AG20443 (cell line): ENCODE results near the gene RNF6.

Experiments used
- DNase-seq: peaks from one replicate; pipeline ENCODE4 v3.0.0; 2012; ENCODE audit warnings: low spot score, mixed read lengths

Gene RNF6

DNA sequence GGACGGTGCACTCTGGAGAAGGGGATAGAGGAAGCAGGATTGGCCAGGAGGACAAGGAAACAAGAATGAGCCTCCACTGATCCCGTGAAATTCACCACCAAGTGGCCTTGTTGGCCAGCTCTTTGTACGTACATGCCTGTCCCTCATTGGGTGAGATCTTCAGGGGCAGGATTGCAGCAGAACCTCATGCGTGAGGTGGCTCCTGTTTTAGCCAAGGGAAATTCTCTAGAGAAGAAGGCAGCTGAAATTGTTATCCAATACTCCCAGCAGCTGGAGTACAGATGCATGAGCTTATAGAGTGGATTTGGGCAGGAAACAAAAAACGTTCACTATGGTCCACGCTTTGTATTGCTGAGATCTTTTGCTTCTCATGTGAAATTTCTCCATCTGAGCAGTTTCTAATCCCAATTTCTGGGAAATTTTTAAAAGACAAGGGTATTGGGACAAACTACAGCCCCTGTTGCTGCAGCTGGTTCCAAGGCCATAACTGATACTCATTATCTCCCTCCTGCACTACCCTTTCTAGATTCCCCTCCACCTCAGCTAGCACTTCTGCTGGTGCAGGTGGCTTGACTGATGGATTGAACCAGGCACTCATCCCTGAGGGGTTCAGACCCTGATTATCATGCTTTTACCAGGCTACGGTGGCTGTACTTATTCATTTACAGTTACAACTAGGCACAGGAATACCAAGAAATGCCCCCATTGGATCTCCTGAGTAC, 3.9 kb upstream of the RNF6 start:
- DNase-seq = no peak

DNA sequence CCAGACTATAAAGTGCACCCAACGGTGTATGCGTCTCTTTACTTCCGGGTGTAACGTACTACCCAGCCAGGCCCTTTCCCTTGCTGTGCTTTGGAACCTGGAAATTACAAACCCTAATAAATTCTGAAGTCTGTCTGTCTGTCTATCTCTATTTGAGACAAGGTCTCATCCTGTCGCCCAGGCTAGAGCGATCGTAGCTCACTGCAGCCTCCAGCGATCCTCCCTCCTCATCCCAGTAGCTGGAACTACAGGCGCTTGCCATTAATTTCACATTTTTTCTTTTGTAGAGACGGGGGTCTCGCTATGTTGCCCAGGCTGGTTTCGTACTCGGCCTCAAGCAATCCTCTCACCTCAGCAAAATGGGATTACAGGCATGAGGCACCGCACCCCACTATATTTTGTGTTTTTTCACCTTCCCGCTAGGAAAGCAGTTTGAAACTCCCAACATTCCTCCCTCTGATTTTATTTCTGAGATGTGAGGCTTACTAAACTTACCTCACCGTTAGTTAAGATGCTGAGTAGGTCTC, 469 bp upstream of the RNF6 start:
- no peak for DNase-seq

DNA sequence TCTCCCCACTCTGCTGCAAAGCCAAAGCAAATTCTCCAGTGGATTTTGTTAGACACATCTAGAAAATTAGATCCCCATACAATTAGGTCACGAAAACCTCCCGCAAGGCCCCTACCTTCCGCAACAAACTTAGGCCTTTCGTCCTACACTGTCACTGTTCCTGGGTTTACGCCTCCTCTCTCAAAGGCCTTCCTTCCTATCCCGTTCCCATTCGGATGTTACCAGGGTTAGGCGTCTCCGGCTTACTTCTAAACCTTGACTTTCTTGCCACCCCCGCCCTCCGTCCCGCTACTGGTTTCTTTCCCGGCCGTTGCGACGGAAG, 754 bp downstream of the RNF6 start:
- DNase-seq = no peak

DNA sequence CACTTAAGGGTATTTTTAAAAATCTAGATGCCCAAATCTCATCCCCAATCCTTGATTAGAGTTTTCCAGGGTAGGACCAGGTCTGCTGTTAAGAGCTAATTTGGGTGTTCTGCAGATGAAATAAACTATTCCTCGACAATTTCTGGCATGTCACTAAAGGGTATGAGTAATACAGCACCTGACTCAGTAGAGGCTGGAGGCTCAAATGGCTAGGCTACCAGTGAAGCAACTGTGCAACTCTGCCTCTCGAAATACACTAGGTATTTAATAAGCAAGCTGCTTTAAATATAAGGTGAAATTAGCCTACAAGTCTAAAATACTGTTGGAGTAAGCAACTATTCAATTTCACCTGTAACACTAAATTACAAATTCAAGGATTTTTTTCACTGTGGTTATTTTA, 1.5 kb downstream of the RNF6 start:
- no peak for DNase-seq

DNA sequence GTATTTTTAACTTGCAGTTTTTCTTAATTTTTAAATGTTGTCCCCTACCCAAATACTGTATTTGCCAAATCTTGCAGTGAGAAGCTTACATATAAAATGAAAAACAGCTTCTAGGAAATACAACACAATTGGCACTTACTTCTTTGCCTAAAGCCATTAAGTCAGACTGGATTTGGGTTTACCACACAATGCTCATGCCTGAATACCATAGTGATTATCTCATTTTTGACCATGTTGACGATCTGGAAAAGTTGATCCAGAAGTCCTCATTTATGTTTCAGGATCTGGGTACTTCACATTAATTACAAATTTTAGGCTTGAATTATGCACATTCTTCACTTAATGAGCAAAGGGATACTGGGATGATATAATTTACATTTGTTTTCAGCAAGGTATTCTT, 2.4 kb downstream of the RNF6 start:
- no peak for DNase-seq

DNA sequence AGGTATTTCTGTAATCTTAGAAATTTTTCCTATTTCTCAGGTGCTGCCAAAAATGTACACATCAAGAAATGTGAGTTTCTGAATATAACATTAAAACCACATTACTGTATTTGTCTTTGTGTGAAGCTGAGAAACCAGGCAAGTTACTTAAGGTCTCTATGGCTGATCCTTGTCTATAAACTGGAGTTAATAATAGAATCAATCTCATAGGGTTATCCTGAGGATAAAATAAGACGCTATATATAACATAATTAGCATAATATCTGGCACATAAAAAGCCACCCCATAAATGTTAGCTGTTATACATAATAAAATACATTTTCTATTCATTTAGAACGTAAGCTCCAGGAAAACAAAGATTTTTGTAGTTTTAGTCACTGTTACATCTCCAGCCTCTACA, 6.1 kb downstream of the RNF6 start:
- no peak for DNase-seq

DNA sequence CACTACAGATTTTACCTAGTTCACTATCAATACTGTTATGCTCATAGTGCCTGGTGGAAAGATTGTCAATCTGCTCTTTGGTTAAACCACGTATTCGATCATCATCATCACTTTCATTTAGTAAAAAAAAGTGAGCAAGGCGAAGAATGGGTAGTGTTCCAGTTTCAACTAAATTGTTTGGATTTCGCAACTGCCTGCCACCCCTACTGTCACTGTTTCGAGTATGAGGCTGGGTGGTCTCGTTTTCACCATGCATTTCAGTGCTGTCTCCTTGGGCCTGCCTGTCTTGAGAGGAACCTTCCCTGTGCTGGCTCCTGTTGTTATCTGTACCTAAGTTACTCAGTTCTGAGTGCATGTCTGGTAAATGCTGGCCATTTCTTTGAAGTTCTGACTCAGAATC, 8.1 kb downstream of the RNF6 start:
- DNase-seq = no peak

DNA sequence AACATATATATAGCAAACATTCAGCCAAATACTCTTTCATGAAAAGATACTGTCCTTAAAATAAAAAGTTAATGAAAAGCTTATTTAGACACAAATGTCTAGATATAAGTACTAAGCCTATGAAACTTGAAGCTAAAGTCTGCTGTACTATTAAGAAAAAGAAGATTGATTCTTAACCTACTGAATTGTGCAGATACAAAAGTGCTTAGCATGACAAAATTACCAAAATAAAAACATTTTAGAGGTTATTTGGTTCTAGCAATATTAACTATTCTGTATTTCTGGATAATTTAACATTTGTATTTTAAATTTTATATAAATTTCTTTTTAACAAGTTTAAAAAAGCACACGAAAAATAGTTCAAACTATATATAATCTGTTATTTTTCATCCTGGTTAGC, 8.8 kb downstream of the RNF6 start:
- DNase-seq = no peak

DNA sequence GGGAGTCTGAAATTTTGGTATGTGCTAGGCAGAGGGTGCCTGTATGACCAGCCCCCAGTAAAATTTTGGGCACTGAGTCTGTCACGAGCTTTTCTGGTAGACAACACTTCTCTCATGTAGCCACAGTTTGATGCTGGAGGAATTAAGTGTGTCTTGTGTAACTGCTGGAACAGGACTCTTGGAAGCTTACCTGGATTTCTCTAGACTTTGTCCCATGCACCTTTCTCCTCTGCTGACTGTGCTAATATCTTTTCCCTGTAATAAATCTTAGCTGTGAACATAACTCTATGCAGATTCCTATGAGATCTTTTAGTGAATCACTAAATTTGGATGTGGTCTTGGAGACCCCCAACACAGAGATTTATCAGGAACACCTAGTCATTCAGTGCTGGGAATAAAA, 13.8 kb downstream of the RNF6 start:
- no peak for DNase-seq

DNA sequence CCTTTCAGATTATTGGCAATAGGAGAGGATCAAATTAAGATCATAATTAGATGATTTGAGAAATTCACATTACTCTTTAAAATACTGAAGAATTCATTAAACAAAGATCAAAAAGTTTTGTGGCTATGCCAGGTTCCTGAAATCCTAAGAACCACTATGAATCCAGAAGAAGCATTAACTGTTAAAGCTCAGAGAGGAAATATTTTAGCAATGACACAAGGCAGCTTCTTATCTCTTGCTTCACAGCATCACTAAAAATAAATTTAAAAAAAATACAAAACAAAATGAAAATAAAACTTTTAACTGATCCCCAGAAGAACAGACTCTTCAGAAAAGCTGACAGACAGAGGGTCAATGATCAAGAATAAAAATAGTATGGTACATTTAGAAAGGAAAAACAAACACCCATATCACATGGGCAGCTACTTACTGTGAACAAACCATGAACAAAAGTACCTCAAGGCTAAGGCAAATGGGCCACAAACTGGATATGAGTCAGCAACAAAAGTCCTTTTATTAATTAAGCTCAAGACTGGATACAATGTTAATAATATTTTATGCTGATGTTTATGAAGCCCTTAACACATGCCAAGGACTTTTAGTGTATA, 19.6 kb downstream of the RNF6 start:
- peak; percentile 18 for DNase-seq

DNA sequence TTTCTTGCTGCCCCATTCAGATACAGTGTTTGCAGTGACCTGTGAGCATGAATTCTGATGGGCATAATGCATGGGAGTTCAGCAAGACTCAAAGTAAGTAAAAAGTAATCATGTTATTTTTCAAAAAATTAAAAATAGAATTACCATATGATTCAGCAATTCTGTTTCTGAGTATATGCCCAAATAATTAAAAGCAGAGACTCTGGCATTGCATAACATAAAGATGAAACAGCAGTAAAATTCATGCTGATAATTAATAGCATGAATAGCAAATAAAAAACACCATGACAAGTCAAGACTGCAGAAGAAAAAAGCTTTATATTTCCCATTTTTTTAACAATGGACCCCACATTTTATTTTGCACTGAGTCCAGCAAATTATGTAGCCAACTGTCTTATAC, 21.3 kb downstream of the RNF6 start:
- no peak for DNase-seq

DNA sequence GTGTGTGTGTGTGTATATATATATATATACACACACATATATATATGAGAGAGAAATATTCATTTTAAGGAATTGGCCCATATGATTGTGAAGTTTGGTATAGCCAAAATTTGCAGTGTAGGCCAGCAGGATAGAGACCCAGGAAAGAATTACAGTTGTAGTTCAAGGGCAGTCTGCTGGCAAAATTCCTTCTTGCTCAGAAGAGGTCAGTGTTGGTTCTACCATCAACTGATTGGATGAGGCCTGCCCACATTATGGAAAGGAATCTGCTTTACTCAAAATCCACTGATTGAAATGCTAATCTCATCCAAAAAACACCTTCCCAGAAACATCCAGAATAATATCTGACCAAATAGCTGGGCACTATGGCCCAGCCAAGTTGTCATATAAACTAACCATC, 24.0 kb downstream of the RNF6 start:
- DNase-seq = no peak

DNA sequence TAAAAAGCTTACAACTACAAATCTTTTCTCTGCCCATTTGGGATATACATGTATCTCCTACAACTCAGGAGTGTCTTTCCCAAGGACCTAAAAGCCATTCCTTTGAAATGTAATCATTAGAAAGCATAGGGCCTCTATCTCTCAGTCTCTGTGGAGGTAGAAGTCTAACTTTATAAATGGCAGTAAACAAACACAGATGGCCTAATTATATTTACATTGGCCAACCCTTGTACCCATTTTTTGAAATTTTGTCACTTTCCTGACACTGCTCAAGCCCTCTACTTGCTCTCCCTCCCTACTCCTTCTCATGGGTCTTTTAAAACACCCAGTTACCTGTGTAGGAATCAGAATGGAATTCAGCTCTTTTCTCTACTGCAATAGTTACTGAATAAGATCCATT, 24.8 kb downstream of the RNF6 start:
- DNase-seq = no peak

DNA sequence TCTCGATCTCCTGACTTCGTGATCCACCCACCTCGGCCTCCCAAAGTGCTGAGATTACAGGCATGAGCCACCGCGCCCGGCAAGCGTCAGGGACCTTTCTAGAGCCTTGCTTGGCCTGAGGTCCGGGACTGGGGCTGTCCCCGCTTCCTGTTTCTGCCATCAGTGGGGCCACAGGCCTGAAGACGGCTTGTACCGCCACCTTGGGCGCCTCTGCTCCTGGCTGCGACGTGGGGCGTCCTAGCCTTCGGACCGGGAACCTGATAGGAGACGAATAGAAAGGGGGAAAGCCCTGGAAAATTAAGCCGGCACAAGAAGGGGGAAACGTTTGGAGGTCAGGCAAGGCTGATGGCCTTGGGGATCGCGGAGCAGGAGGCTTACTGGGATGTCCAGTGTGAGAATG, 35.1 kb downstream of the RNF6 start:
- peak; percentile 21 for DNase-seq

DNA sequence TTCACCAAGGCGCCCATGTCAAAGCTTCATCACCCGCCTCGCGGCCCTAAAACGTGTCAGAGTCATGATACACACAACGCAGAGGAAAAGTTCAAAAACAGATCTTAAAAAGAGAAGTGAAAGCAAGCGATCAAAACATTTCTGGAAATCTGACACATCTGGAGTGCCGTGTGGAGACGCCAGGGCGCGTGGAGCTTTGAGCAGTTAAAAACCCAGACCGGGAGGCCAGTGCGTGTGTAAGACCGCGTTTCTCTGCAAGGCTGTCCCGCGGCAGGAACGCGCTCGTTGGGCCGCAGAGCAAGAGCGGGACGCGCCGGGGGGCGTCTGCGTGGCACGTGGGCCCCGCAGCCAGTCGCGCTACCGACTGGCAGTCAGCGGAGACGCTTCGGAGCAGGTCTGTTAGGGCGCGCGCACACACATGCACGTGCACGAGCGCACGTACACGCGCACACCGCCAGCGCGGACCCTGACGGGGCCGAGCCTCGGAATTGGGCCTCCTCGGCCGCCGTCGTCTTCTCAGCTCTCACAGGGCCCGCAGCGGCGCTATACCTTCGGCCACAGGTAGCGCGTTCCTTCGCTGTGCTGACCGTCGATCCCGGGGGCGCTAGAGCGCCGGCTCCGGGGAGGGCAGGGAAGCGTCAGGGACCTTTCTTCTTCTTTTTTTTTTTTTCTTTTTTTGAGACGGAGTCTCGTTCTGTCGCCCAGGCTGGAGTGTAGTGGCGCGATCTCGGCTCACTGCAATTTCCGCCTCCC, 35.8 kb downstream of the RNF6 start:
- peak; percentile 91 for DNase-seq

DNA sequence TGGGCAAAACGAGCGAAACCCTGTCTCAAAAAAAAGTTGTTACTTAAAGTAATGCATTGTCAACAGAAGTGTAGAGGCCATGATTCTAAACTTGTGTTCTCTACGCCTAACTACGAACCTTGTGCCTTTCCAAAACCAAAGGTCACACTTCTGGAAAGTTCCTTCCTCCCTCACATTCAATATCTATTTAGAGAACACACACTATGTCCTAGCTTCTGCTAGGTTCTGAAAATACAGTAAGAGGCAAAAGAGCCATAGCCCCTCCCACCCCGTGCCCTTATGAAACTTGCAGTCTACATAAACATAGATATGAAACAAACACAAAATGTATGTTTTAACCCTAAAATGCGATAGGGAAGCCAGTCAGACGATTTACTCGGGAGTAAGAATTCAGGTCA, 36.4 kb downstream of the RNF6 start:
- no peak for DNase-seq

DNA sequence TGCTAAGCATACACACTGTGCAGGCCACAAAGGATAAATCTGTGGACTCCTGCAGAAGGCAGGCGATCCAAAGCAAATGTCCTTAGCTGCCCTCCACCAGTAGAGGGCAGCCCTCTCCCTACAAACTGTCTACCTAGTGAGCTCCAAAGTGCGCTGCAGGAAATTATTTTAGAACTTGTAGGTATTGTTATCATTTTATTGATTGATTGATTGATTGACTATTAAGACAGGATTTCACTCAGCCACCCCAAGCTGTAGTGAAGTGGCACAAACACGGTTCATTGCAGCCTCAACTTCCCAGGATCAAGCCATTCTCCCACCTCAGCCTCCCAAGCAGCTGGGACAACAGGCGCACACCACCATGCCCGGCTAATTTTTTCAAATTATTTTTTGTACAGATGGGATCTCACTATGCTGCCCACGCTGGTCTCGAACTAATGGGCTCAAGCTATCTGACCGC, 37.3 kb downstream of the RNF6 start:
- DNase-seq = peak; percentile 76

DNA sequence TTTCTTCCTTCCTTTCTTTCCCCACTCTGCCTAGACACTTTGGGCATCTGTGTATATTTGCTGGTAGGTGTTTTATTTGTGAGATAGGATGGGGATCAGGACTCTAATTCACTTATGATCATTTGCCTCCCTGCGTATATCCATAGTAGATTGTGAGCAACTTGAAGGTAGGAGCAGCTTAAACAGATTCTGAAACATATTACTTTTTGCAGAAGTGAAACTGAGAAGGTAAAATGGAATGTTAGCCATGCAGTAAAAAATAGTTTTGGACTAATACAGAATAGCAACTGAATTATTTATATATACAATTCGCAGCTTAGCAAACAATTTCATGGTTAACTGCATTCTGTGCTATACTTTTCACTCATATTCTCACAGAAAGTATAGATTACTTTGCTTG, 38.7 kb downstream of the RNF6 start:
- no peak for DNase-seq

DNA sequence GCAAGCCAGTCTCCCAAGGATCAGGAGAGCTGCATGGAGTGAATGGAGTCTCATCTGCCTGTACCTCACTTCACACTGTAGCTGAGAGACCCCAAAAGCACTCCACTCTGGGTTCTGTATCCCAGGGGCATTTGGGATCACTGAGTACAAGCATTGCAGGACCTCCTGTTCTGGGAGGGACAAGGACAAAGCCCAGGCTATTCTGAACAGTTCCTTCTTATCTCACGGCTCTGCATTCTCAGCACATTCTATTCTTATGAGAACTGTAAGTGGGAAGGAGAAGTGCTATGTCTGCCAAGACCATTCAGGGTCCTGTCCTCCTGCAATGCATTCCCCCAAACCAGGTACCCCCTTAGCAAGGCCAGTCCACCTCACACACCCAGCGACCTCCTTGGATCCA, 42.8 kb downstream of the RNF6 start:
- no peak for DNase-seq

DNA sequence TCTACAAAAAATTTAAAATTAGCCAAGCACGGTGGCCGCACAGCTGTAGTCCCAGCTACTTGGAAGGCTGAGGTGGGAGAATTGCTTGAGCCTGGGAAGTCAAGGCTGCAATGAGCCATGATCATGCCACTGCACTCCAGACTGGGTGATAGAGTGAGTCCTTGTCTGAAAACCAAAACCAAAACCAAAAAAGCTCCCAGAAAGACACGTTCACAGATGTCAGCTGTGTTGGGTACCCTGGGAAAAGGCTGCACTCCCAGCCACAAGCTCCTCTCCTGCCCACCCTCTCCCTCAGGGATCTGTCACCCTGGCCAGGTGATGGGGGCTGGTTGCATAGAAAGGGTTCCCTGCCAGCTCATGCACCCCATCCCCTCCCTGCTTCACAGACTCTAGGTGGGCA, 53.3 kb downstream of the RNF6 start:
- no peak for DNase-seq

DNA sequence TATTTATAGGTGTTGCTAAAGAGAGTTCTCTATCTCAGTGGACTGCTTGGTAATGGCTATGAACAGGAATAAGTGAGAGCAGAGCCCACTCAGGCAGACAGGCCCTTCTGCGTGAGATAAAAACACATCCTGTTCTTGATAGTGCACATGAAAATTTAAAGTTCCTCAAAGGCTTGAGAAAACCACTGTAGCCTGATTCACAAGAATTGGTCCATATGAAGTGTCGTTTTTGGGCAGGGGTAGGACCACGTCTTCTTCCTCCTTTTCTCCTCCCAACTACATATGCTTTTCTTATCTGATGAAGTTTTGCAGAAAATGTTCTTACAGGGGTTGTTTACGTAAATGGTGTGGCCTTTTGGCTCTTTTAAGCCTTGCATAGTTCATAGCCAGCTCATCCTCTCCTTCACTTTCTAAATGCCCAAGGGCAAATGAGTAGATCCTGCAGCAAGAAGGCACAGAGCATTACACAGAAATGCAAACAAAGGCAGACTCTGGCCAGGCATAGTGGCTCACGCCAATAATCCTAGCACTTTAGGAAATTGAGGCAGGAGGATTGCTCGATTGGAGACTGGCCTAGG, 53.8 kb downstream of the RNF6 start:
- no peak for DNase-seq

DNA sequence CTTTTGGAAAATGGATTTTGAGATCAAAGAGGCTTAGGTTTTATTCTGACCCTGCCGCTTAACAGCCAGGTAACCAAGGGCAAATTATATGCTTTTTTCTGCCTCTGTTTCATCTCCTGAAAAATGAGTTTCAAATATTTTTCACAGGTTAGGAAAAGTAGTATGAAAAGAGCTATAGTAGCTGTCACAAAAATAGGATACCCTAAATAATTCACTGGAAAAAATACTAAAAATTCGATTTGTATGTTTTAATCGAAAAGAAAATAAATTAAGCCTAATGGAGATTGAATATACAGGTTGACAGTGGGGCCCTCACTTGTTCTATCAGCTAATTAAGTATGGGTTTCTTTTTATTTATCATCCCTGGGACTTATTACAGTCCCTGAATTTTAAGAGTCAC, 58.3 kb downstream of the RNF6 start:
- no peak for DNase-seq
